GM06990 (cell line): ENCODE measurements around the gene USP32.

Experiments used
- DNase-seq: peaks from one replicate; pipeline ENCODE4 v3.0.0-alpha.2; 2011; ENCODE audit not compliant: insufficient read length; ENCODE audit errors: extremely low read depth
- H3K27me3 ChIP-seq: replicated peaks from 2 replicates; pipeline ENCODE4 v1.6.0; 2011; ENCODE audit warnings: low read length; ENCODE audit not compliant: control insufficient read depth, insufficient read depth
- H3K36me3 ChIP-seq: 2 replicates; pipeline ENCODE4 v1.5.1; 2011; ENCODE audit warnings: low read length; ENCODE audit not compliant: control insufficient read depth, insufficient read depth
- H3K4me3 ChIP-seq: replicated peaks from 2 replicates; pipeline ENCODE4 v1.5.1; 2011; ENCODE audit warnings: low read depth, mild to moderate bottlenecking, control low read depth, low read length
- CTCF ChIP-seq: IDR thresholded peaks from 2 replicates; pipeline ENCODE4 v1.5.1; 2011; ENCODE audit warnings: low read length, control low read depth, mild to moderate bottlenecking, inconsistent platforms; ENCODE audit not compliant: insufficient read depth, poor library complexity, severe bottlenecking

The USP32 gene

GRCh38 chr17:60141111-60142018 lies 250.6 kb downstream of the USP32 start:
- TF ChIP-seq CTCF, result no peak
- no peak for DNase-seq
- no peaks in the 10 kb centered on the region; the same call in 1 of the 2 replicates for H3K27me3 ChIP-seq
- no peak overlapping the region for H3K4me3 ChIP-seq
- H3K36me3 ChIP-seq, result no peaks in the 10 kb centered on the region

DNA sequence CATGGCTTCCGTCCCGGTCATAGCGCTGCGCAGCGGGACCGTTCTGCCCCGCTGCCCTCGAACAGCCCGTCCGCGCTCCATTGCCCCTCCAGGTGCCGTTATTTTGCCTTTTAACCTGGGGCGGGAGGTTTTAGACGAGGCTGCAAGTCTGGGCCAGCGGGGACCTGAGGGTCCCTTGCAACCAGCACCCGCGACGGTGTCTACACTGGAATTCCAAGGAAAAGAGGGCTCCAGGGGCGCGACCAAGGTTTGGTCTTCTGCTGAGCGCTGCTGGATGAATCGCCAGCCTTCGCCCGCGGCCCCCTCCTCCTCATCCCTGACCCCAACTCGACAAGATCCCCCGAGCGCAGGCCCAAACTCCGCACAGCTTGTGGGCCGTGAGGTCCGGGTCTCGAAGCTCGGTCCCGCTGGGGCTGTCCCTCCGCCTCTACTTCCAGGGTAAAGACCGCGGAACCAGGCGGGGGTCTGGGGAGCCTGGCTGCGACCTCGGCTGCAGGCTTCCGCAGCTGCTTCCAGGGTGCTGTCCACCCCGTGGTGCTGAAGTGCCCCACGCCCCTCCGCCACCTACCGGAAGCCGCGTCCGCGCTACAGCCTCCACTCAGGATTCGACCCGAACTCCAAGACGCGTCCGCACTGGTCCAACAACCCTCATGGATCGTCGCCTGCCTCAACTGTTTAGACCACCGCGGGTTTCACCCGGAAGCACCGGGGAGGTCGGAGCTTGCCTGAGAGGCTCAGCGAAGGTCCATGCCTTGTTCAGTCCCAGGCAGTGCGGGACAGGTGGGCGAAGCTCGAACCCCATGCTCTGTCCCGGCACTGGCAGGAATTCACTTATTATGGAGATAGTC lies 252.3 kb downstream of the USP32 start:
- no peaks in the 10 kb centered on the region; the same call in 1 of the 2 replicates for H3K27me3 ChIP-seq
- no peak overlapping the region for H3K4me3 ChIP-seq
- H3K36me3 ChIP-seq, result no peaks in the 10 kb centered on the region
- TF ChIP-seq CTCF, result peak; percentile 51
- peak; percentile 46 for DNase-seq

- H3K36me3 ChIP-seq, result no peaks in the 10 kb centered on the region
- H3K27me3 ChIP-seq, result no peaks in the 10 kb centered on the region; the same call in 1 of the 2 replicates
- H3K4me3 ChIP-seq, result no peak overlapping the region
- no peak for TF ChIP-seq CTCF
- no peak for DNase-seq
These were observed 253.0 kb downstream of the USP32 start for GRCh38 chr17:60138769-60139437.

DNA sequence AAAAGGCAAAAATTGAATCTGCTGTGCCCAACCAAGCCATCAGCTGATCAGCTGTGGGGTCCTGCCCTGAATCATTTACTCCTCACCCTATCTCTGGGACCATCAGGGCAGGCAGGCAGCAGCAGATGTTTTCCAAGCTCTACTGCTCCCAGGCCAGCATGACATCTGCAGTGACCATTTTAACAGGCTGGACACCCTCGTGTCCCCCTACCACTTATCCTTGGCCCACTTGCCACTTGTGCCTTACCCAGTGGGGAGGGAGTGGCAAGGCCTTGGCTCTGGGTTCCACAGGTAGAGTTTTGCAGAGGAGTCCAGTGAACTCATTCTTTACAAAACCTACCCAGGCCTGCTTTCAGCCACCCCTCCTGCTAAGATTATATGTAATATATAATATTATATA lies 254.2 kb downstream of the USP32 start:
- TF ChIP-seq CTCF, result no peak
- DNase-seq, result no peak
- no peak overlapping the region for H3K4me3 ChIP-seq
- H3K27me3 ChIP-seq, result no peaks in the 10 kb centered on the region; the same call in 1 of the 2 replicates
- no peaks in the 10 kb centered on the region for H3K36me3 ChIP-seq

- TF ChIP-seq CTCF, result no peak
- DNase-seq, result no peak
- Histone ChIP-seq H3K4me3 (no peak overlapping the region), H3K36me3 (no peaks in the 10 kb centered on the region), H3K27me3 (no peaks in the 10 kb centered on the region; the same call in 1 of the 2 replicates)
These were observed 255.8 kb downstream of the USP32 start for GRCh38 chr17:60135951-60136666.
